K562 (cell line): ENCODE results near the gene KCNN3. TPM values are rescaled to one million over a fixed set of nuclear protein-coding genes. Genes with fewer than 3 reads are reported as not detected.

ENCODE experiments used
- ATAC-seq: fragments of 200-7000 bp; cut with Tn5 transposase; 3 replicates; pipeline ENCODE4 v1.9.1; 2020; ENCODE audit warnings: moderate library complexity
- BruUV-seq: library from RNA; stranded (reverse); fragments of 400-500 nt; replicated peaks from 2 replicates; lab custom pipeline; 2021; lab: Mats Ljungman, UMichigan
- CTCF ChIA-PET: fragments of 300-600 bp; formaldehyde crosslinking; extraction: SDS; loops from one replicate; lab custom pipeline; 2021; ENCODE audit warnings: low intra/inter-chr PET ratio; lab: Yijun Ruan, JAX
- POLR2A ChIA-PET: fragments of 300-600, 350-650 bp; sonication (Branson Sonifier 250); formaldehyde crosslinking; extraction: SDS; loops from one replicate; lab custom pipeline; 2021; ENCODE audit warnings: antibody characterized with exemption, inconsistent platforms; lab: Yijun Ruan, JAX
- DNase-seq, 4 experiments: peaks; one replicate each; pipeline versions ENCODE4 v3.0.0 to v3.0.0-alpha.2; 2011 to 2018; ENCODE audit warnings: low spot score in 3 of 4, mixed read lengths in 3 of 4; ENCODE audit errors: extremely low read depth in 1 of 4
- FAIRE-seq: peaks from 2 replicates; lab custom pipeline; 2011; peaks lifted over from hg19 to GRCh38; lab: Jason Lieb, UNC
- H2AFZ ChIP-seq: 2 replicates; pipeline ENCODE4 v1.6.0; 2011; ENCODE audit warnings: low read depth, low read length, control low read depth, inconsistent platforms
- H3K27ac ChIP-seq: fragments of 200-600 bp; 3 replicates; pipeline ENCODE4 v1.8.0; 2011; ENCODE audit warnings: low read depth, mild to moderate bottlenecking, control low read depth, inconsistent platforms, low read length, moderate library complexity, mixed read lengths; ENCODE audit errors: extremely low read depth
- H3K27me3 ChIP-seq, 2 experiments: fragments of 300-600 bp in 1 of 2; 2 replicates in 1 of 2; 3 replicates in 1 of 2; pipeline versions ENCODE4 v1.6.0 to v1.8.0; 2011; ENCODE audit warnings: inconsistent platforms in 2 of 2, low read length in 2 of 2, mild to moderate bottlenecking in 1 of 2, mixed read lengths in 1 of 2, moderate library complexity in 1 of 2; ENCODE audit not compliant: control insufficient read depth in 2 of 2, insufficient read depth in 2 of 2
- H3K36me3 ChIP-seq: fragments of 300-600 bp; 3 replicates; pipeline ENCODE4 v1.8.0; 2011; ENCODE audit warnings: mild to moderate bottlenecking, low read length, inconsistent platforms; ENCODE audit not compliant: control insufficient read depth, insufficient read depth
- H3K4me1 ChIP-seq, 2 experiments: fragments of 200-600 bp in 1 of 2; replicated peaks in 1 of 2; 2 replicates in 1 of 2; 3 replicates in 1 of 2; pipeline versions ENCODE4 v1.5.1 to v1.8.0; 2011; ENCODE audit warnings: inconsistent platforms in 2 of 2, low read length in 2 of 2, mild to moderate bottlenecking in 1 of 2, mixed read lengths in 1 of 2, moderate library complexity in 1 of 2; ENCODE audit not compliant: control insufficient read depth in 2 of 2, insufficient read depth in 2 of 2
- H3K4me2 ChIP-seq: 2 replicates; pipeline ENCODE4 v1.6.1; 2011; ENCODE audit warnings: low read length, control low read depth, inconsistent platforms, mixed read lengths; ENCODE audit not compliant: insufficient read depth
- H3K4me3 ChIP-seq: fragments of 200-600 bp; sonication (generic), shearing (Covaris generic); 2 replicates; pipeline ENCODE4 v1.5.1; 2016; ENCODE audit warnings: control low read depth, inconsistent platforms
- H3K79me2 ChIP-seq: fragments of 200-600 bp; 3 replicates; pipeline ENCODE4 v1.8.0; 2011; ENCODE audit warnings: low read length, inconsistent platforms; ENCODE audit not compliant: control insufficient read depth, insufficient read depth
- H3K9ac ChIP-seq, 2 experiments: 2 replicates each; pipeline versions ENCODE4 v1.6.0 to v1.6.1; 2011; ENCODE audit warnings: low read depth in 2 of 2, low read length in 2 of 2, control low read depth in 1 of 2, inconsistent platforms in 1 of 2, mild to moderate bottlenecking in 1 of 2, mixed read lengths in 1 of 2; ENCODE audit not compliant: insufficient read depth in 1 of 2
- H3K9me1 ChIP-seq: one replicate; pipeline ENCODE4 v1.6.0; 2011; ENCODE audit warnings: inconsistent platforms, mild to moderate bottlenecking, low read length, moderate library complexity; ENCODE audit not compliant: control insufficient read depth, insufficient read depth
- H3K9me3 ChIP-seq: replicated peaks from 2 replicates; pipeline ENCODE4 v1.5.1; 2011; ENCODE audit warnings: low read depth, low read length, inconsistent platforms; ENCODE audit not compliant: control insufficient read depth, insufficient read depth
- H4K20me1 ChIP-seq: replicated peaks from 2 replicates; pipeline ENCODE4 v1.6.1; 2011; ENCODE audit warnings: low read length, inconsistent platforms, mixed read lengths; ENCODE audit not compliant: control insufficient read depth, insufficient read depth
- CHD4 ChIP-seq: fragments of 200-600 bp; sonication (generic); IDR thresholded peaks from 3 replicates; pipeline ENCODE4 v1.6.1; 2012; ENCODE audit warnings: low read depth, mild to moderate bottlenecking, mixed read lengths, low read length, inconsistent platforms; ENCODE audit not compliant: insufficient read depth, insufficient replicate concordance, poor library complexity, severe bottlenecking
- EWSR1 ChIP-seq: fragments of 450-650 bp; IDR thresholded peaks from 2 replicates; pipeline ENCODE4 v1.6.1; 2018; ENCODE audit warnings: borderline replicate concordance, mild to moderate bottlenecking, low read depth, moderate library complexity; ENCODE audit not compliant: partially characterized antibody
- GATAD2B ChIP-seq: fragments of 450-650 bp; IDR thresholded peaks from 2 replicates; pipeline ENCODE4 v1.6.1; 2017; ENCODE audit warnings: mild to moderate bottlenecking, borderline replicate concordance
- KHSRP ChIP-seq: fragments of 450-650 bp; IDR thresholded peaks from 2 replicates; pipeline ENCODE4 v1.6.1; 2017
- L3MBTL2 ChIP-seq: fragments of 450-650 bp; IDR thresholded peaks from 2 replicates; pipeline ENCODE4 v1.6.1; 2016; ENCODE audit warnings: mild to moderate bottlenecking, moderate library complexity
- LCOR ChIP-seq: sonication (generic); formaldehyde crosslinking; IDR thresholded peaks from 2 replicates; pipeline ENCODE4 v1.8.0; 2022; ENCODE audit warnings: mild to moderate bottlenecking, missing genetic modification reagents
- NRF1 ChIP-seq, 2 experiments: fragments of 450-650 bp; IDR thresholded peaks in 1 of 2; conservative IDR thresholded peaks in 1 of 2; 2 replicates each; pipeline ENCODE4 v1.6.1; 2014; ENCODE audit warnings: mild to moderate bottlenecking in 2 of 2
- PHF20 ChIP-seq: fragments of 450-650 bp; IDR thresholded peaks from 2 replicates; pipeline ENCODE4 v1.6.1; 2018; ENCODE audit not compliant: partially characterized antibody
- SETDB1 ChIP-seq: IDR thresholded peaks from one replicate; pipeline ENCODE4 v1.6.1; 2012; ENCODE audit warnings: low read length, control low read depth, inconsistent platforms
- SLC30A9 ChIP-seq: fragments of 250-450 bp; sonication (Bioruptor Pico); IDR thresholded peaks from 2 replicates; pipeline ENCODE4 v1.8.0; 2022; ENCODE audit warnings: mild to moderate bottlenecking, moderate library complexity
- SRSF3 ChIP-seq: fragments of 200-400 bp; formaldehyde crosslinking; IDR thresholded peaks from 2 replicates; pipeline ENCODE4 v1.6.1; 2016; ENCODE audit warnings: mild to moderate bottlenecking, low read length, moderate library complexity; ENCODE audit not compliant: insufficient read depth
- ZNF24 ChIP-seq: fragments of 450-650 bp; IDR thresholded peaks from 2 replicates; pipeline ENCODE4 v1.6.1; 2016
- WGBS: fragments of 100-300 bp; shearing (Covaris generic); methylation state at CpG from one replicate; pipeline ENCODE4 v1.1.6; 2016; ENCODE audit warnings: low coverage, mixed read lengths; ENCODE audit not compliant: insufficient coverage; ENCODE audit errors: missing lambda C conversion rate; 5-methylcytosine and 5-hydroxymethylcytosine counted together
- in situ Hi-C: fragments of 300-500 bp; cut with MboI; formaldehyde crosslinking; loops from 4 replicates; pipeline ENCODE4 v1.15.0; 2018; ENCODE audit warnings: inconsistent platforms, mixed read lengths
- intact Hi-C: fragments of 100-400 bp; cut with micrococcal nuclease; formaldehyde crosslinking; loops from 2 replicates; pipeline ENCODE4 v1.14.2; 2022
- polyA plus RNA-seq, 8 experiments: library from polyadenylated mRNA; depleted of rRNA in 4 of 8; stranded (reverse) in 5 of 8; unstranded in 3 of 8; fragments of >200 nt; fragmentation: Nextera tagmentation in 2 of 8; fragmentation: Illumina TruSeq in 1 of 8; extraction: Ambion mirVana in 2 of 8; extraction: Trizol in 1 of 8; gene quantifications; 2 replicates each; pipeline versions ENCODE4 v1.2.1 to v1.2.3, GENCODE V29; 2011 to 2014; ENCODE audit warnings: inconsistent platforms in 1 of 8, missing spikeins in 1 of 8
- total RNA-seq, 7 experiments: library from RNA; depleted of rRNA in 6 of 7; stranded (reverse); fragments of >200 nt in 6 of 7; fragmentation: Illumina TruSeq in 2 of 7; extraction: Trizol in 2 of 7; gene quantifications; 2 replicates each; pipeline versions ENCODE4 v1.2.1 to v1.2.3, GENCODE V29; 2011 to 2021; ENCODE audit warnings: low replicate concordance in 1 of 7
- TF ChIP-seq, protein P1 (sequence below): fragments of 450-650 bp; formaldehyde crosslinking; IDR thresholded peaks from 2 replicates; pipeline ENCODE4 v1.4.0; 2022; ENCODE audit warnings: missing genetic modification characterization
- TF ChIP-seq, protein P2 (sequence below): sonication (generic); formaldehyde crosslinking; IDR thresholded peaks from 2 replicates; pipeline ENCODE4 v1.9.0; 2022; ENCODE audit warnings: mild to moderate bottlenecking, missing genetic modification reagents
- TF ChIP-seq, protein P3 (sequence below): fragments of 200-800 bp; sonication (Bioruptor generic); IDR thresholded peaks from 2 replicates; pipeline ENCODE4 v1.6.1; 2017; ENCODE audit warnings: missing genetic modification characterization, missing compliant biosample characterization
- TF ChIP-seq, protein P4 (sequence below): fragments of 450-650 bp; formaldehyde crosslinking; IDR thresholded peaks from 2 replicates; pipeline ENCODE4 v1.4.0; 2022; ENCODE audit warnings: mild to moderate bottlenecking, moderate library complexity

The KCNN3 gene
- total and polyA plus RNA-seq, 9 of the 15 experiments (the other 6 are each of a cell fraction or from before 2014, with no cell fraction given), result 0.02 to 0.03 TPM; not detected in 7

DNA sequence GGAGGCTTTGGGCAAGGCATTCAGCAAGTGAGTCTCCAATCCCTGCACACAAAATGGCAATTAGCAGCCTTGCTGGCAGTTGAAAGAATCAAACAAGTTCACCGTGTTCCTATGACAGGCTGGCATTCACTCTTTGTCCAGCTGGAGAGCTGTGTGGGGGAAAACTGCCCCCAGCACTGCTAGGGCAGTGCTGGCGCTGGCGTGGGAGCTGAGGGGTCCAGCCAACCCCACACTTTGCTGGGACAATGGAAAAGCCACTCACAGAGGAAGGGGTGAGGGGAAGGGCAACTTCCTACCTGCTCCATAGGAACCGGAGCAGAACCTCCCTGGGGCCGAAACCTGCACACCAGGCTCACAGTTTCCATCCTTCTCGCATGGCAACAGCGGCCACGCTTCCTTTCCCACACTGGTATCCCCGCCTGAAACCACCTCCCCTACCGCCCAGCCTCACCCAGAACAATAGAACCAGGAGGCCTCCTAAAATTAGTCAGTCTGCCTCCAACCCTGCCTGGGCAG lies 26.7 kb upstream of the KCNN3 start:
- no peaks in the 10 kb centered on the region for H3K79me2 ChIP-seq
- no peaks in the 10 kb centered on the region for H3K27me3 ChIP-seq
- H3K9ac ChIP-seq, result peak overlapping the region in 1 of 2 experiments; percentile 29; a peak in 1 of 4 replicates
- H3K4me3 ChIP-seq, result no peak overlapping the region
- H2AFZ ChIP-seq, result no peak overlapping the region
- H3K27ac ChIP-seq, result no peak overlapping the region
- peaks cover 0 to 15% of the 10 kb centered on the region in 2 experiments; a peak in 3 of 5 replicates for H3K4me1 ChIP-seq
- intact Hi-C loops, result no loop called here
- no peak overlapping the region for H3K4me2 ChIP-seq
- POLR2A ChIA-PET, result interaction anchor here (0.6 to 1.5 kb wide), 7 partner anchors 9 to 1022 kb away, joined by 3 to 4 read pairs (median 3); no protein-coding TSS in a partner anchor
- no peaks in the 10 kb centered on the region for H3K36me3 ChIP-seq
- FAIRE-seq (no peak), DNase-seq (no peak), ATAC-seq (no peak)
- H4K20me1 ChIP-seq, result no peaks in the 10 kb centered on the region
- WGBS, result 40% methylated on average over 10 of the region's 10 CpGs
- in situ Hi-C loops, result no loop called here
- H3K9me1 ChIP-seq, result no peaks in the 10 kb centered on the region
- no peaks in the 10 kb centered on the region for H3K9me3 ChIP-seq
- no TSS peak for BruUV-seq
- CTCF ChIA-PET, result no interaction called here
- no peak for TF ChIP-seq PHF20
- no peak for TF ChIP-seq SLC30A9 (CRISPR knock-in tag)
- TF ChIP-seq CHD4, result no peak
- TF ChIP-seq KHSRP, result no peak
- no peak for TF ChIP-seq EWSR1
- TF ChIP-seq, protein P1, sequence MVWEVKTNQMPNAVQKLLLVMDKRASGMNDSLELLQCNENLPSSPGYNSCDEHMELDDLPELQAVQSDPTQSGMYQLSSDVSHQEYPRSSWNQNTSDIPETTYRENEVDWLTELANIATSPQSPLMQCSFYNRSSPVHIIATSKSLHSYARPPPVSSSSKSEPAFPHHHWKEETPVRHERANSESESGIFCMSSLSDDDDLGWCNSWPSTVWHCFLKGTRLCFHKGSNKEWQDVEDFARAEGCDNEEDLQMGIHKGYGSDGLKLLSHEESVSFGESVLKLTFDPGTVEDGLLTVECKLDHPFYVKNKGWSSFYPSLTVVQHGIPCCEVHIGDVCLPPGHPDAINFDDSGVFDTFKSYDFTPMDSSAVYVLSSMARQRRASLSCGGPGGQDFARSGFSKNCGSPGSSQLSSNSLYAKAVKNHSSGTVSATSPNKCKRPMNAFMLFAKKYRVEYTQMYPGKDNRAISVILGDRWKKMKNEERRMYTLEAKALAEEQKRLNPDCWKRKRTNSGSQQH, result no peak
- no peak for TF ChIP-seq ZNF24
- TF ChIP-seq, protein P2, sequence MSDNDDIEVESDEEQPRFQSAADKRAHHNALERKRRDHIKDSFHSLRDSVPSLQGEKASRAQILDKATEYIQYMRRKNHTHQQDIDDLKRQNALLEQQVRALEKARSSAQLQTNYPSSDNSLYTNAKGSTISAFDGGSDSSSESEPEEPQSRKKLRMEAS (CRISPR knock-in tag), result no peak
- no peak for TF ChIP-seq GATAD2B
- TF ChIP-seq NRF1 (conservative IDR thresholded peaks at IDR 0.05 in 1 of 2, IDR thresholded peaks at IDR 0.05 in 1 of 2), result no peak
- no peak for TF ChIP-seq L3MBTL2
- no peak for TF ChIP-seq SETDB1
- no peak for TF ChIP-seq SRSF3
- TF ChIP-seq, protein P3, sequence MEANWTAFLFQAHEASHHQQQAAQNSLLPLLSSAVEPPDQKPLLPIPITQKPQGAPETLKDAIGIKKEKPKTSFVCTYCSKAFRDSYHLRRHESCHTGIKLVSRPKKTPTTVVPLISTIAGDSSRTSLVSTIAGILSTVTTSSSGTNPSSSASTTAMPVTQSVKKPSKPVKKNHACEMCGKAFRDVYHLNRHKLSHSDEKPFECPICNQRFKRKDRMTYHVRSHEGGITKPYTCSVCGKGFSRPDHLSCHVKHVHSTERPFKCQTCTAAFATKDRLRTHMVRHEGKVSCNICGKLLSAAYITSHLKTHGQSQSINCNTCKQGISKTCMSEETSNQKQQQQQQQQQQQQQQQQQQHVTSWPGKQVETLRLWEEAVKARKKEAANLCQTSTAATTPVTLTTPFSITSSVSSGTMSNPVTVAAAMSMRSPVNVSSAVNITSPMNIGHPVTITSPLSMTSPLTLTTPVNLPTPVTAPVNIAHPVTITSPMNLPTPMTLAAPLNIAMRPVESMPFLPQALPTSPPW (CRISPR knock-in tag), result no peak
- TF ChIP-seq, protein P4, sequence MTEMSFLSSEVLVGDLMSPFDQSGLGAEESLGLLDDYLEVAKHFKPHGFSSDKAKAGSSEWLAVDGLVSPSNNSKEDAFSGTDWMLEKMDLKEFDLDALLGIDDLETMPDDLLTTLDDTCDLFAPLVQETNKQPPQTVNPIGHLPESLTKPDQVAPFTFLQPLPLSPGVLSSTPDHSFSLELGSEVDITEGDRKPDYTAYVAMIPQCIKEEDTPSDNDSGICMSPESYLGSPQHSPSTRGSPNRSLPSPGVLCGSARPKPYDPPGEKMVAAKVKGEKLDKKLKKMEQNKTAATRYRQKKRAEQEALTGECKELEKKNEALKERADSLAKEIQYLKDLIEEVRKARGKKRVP (CRISPR knock-in tag), result no peak
- no peak for TF ChIP-seq LCOR (CRISPR knock-in tag)
